ENCODE results near the gene COPRS.

COPRS gene

DNA sequence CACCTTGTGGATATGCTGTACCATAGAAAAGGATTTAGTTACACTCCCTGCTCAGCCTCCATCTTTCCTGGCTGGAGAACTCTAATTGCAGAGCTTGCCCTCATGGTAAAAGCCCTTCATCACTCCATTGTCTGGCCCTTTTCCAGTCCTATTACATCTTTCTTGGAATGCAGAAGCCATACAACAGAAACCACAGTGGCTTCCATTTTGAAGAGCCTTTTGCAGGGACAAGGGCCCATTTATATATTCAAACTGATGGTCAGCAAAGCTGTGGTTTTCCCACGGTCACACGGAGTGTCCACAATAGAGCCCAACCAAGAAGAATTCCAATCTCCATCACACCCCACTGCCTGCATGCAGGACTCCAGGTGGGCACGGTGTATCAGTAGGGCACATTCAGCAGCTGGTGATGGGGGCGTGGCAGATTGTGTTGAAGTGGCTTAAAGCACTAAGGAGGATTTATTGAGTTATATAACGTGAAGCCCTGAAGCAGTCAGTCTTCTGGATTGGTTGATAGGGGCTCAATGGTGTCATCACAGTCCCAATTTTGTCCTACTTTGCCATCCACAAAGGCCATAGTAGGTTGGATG is 20.3 kb downstream of the COPRS start:
- H3K27ac ChIP-seq (ENCODE audit: low read depth, low read length), result no peak overlapping the region
- TF ChIP-seq, protein P1, sequence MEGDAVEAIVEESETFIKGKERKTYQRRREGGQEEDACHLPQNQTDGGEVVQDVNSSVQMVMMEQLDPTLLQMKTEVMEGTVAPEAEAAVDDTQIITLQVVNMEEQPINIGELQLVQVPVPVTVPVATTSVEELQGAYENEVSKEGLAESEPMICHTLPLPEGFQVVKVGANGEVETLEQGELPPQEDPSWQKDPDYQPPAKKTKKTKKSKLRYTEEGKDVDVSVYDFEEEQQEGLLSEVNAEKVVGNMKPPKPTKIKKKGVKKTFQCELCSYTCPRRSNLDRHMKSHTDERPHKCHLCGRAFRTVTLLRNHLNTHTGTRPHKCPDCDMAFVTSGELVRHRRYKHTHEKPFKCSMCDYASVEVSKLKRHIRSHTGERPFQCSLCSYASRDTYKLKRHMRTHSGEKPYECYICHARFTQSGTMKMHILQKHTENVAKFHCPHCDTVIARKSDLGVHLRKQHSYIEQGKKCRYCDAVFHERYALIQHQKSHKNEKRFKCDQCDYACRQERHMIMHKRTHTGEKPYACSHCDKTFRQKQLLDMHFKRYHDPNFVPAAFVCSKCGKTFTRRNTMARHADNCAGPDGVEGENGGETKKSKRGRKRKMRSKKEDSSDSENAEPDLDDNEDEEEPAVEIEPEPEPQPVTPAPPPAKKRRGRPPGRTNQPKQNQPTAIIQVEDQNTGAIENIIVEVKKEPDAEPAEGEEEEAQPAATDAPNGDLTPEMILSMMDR (IDR thresholded peaks at IDR 0.05; ENCODE audit: low read depth, low read length, poor library complexity, severe bottlenecking), result no peak
- TF ChIP-seq EZH2phosphoT487 (IDR thresholded peaks at IDR 0.05; ENCODE audit: borderline replicate concordance, low read length), result no peak
- H3K4me1 ChIP-seq (ENCODE audit: control insufficient read depth, low read length), result peaks cover 4% of the 10 kb centered on the region; the same call in 1 of the 2 replicates
- no peaks in the 10 kb centered on the region for H3F3A ChIP-seq (ENCODE audit: control insufficient read depth, insufficient read depth)
- H3K9me3 ChIP-seq (ENCODE audit: control insufficient read depth, insufficient read depth, low read length), result no peaks in the 10 kb centered on the region
- H3K9me2 ChIP-seq (replicated peaks; ENCODE audit: control insufficient read depth, low read length), result no peaks in the 10 kb centered on the region
- no peak overlapping the region for H3K4me2 ChIP-seq (ENCODE audit: low read length)
- H3K36me3 ChIP-seq (ENCODE audit: control insufficient read depth, low read length), result no peaks in the 10 kb centered on the region
- peaks cover 15% of the 10 kb centered on the region for H3K27me3 ChIP-seq (ENCODE audit: control insufficient read depth, low read length)
- no peaks in the 10 kb centered on the region for H3K79me2 ChIP-seq (ENCODE audit: control insufficient read depth, low read length)
- no peak overlapping the region for H3K4me3 ChIP-seq (ENCODE audit: low read length)
- no peaks in the 10 kb centered on the region for H4K20me1 ChIP-seq (ENCODE audit: control insufficient read depth, insufficient read depth, low read depth, low read length)

GRCh38 chr17:31835984-31836383 is 23.1 kb downstream of the COPRS start:
- TF ChIP-seq, protein P1 (IDR thresholded peaks at IDR 0.05; ENCODE audit: low read depth, low read length, poor library complexity, severe bottlenecking), result no peak
- TF ChIP-seq EZH2phosphoT487 (IDR thresholded peaks at IDR 0.05; ENCODE audit: borderline replicate concordance, low read length), result no peak
- peaks cover 4% of the 10 kb centered on the region; the same call in 1 of the 2 replicates for H3K9me3 ChIP-seq (ENCODE audit: control insufficient read depth, insufficient read depth, low read length)

DNA sequence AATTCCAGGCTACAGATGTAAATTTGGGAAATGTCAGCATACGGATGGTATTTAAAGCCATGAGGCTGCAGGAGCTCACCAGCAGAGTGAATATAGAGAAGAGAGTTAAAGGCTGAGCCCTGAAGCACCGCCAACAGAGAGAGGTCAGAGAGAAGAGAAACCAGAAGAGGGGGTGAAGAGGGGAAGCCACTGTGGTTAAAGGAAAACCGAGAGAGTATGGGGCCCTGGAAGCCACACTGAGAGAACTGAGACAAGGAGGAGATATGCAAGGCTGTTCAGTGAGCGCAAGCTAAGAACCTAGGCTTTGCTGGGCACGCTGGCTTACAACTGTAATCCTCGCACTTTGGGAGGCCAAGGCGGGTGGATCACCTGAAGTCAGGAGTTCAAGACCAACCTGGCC is 24.6 kb downstream of the COPRS start:
- no peaks in the 10 kb centered on the region for H3K4me1 ChIP-seq (ENCODE audit: control insufficient read depth, low read length)
- H3K4me2 ChIP-seq (ENCODE audit: low read length), result no peak overlapping the region
- H3F3A ChIP-seq (ENCODE audit: control insufficient read depth, insufficient read depth), result no peaks in the 10 kb centered on the region
- no peak for TF ChIP-seq EZH2phosphoT487 (IDR thresholded peaks at IDR 0.05; ENCODE audit: borderline replicate concordance, low read length)
- TF ChIP-seq, protein P1 (IDR thresholded peaks at IDR 0.05; ENCODE audit: low read depth, low read length, poor library complexity, severe bottlenecking), result no peak
- no peak overlapping the region for H3K27ac ChIP-seq (ENCODE audit: low read depth, low read length)
- 0 out of 2 replicates have a peak, but pooled peaks cover 3% of the 10 kb centered on the region for H3K27me3 ChIP-seq (ENCODE audit: control insufficient read depth, low read length)
- H3K9me3 ChIP-seq (ENCODE audit: control insufficient read depth, insufficient read depth, low read length), result peaks cover 4% of the 10 kb centered on the region; the same call in 1 of the 2 replicates
- H3K9me2 ChIP-seq (replicated peaks; ENCODE audit: control insufficient read depth, low read length), result no peaks in the 10 kb centered on the region
- no peaks in the 10 kb centered on the region for H3K79me2 ChIP-seq (ENCODE audit: control insufficient read depth, low read length)
- H4K20me1 ChIP-seq (ENCODE audit: control insufficient read depth, insufficient read depth, low read depth, low read length), result no peaks in the 10 kb centered on the region
- no peaks in the 10 kb centered on the region for H3K36me3 ChIP-seq (ENCODE audit: control insufficient read depth, low read length)
- H3K4me3 ChIP-seq (ENCODE audit: low read length), result no peak overlapping the region

More at GRCh38 chr17:31835984-31836383, 23.1 kb downstream of the COPRS start:
- Histone ChIP-seq H3K9me2 (replicated peaks; ENCODE audit: control insufficient read depth, low read length) (no peaks in the 10 kb centered on the region), H3K36me3 (ENCODE audit: control insufficient read depth, low read length) (no peaks in the 10 kb centered on the region), H3K27ac (ENCODE audit: low read depth, low read length) (no peak overlapping the region), H3K4me2 (ENCODE audit: low read length) (no peak overlapping the region), H3K4me3 (ENCODE audit: low read length) (no peak overlapping the region), H4K20me1 (ENCODE audit: control insufficient read depth, insufficient read depth, low read depth, low read length) (no peaks in the 10 kb centered on the region), H3K27me3 (ENCODE audit: control insufficient read depth, low read length) (peaks cover 4% of the 10 kb centered on the region; the same call in 1 of the 2 replicates), H3F3A (ENCODE audit: control insufficient read depth, insufficient read depth) (no peaks in the 10 kb centered on the region), H3K79me2 (ENCODE audit: control insufficient read depth, low read length) (no peaks in the 10 kb centered on the region), H3K4me1 (ENCODE audit: control insufficient read depth, low read length) (no peaks in the 10 kb centered on the region)
